Cardiac ventricle fibroblast (primary cell): ENCODE measurements around the gene DAZ2. TPM values are rescaled to one million over a fixed set of nuclear protein-coding genes. Genes with fewer than 3 reads are reported as not detected.

Source experiments
- total RNA-seq: library from RNA; depleted of rRNA; stranded (reverse); fragments of >200 nt; gene quantifications from 2 replicates; pipeline ENCODE4 v1.2.3, GENCODE V29; 2015

The DAZ2 gene, protein sequence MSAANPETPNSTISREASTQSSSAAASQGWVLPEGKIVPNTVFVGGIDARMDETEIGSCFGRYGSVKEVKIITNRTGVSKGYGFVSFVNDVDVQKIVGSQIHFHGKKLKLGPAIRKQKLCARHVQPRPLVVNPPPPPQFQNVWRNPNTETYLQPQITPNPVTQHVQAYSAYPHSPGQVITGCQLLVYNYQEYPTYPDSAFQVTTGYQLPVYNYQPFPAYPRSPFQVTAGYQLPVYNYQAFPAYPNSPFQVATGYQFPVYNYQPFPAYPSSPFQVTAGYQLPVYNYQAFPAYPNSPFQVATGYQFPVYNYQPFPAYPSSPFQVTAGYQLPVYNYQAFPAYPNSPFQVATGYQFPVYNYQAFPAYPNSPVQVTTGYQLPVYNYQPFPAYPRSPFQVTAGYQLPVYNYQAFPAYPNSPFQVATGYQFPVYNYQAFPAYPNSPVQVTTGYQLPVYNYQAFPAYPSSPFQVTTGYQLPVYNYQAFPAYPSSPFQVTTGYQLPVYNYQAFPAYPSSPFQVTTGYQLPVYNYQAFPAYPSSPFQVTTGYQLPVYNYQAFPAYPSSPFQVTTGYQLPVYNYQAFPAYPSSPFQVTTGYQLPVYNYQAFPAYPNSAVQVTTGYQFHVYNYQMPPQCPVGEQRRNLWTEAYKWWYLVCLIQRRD
- total RNA-seq, result not detected in 2 replicates

DNA sequence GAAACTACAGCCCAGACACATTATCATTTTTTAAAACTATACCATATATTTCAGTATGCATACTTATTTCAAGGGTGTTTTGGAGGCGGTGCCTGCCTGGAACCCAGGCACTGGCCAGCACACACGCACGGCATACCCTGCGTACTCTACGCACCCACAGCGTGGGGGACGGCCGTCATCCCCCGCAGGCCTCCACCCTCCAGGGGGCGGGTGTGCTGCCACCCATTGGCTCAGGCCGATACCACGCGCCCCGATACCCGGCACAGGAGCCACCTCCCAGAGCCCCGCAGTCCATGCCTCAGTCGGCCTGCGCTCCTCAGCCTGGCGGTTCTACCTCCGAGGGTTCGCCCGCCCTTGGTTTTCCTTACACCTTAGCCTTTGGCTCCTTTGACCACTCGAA lies at the start of gene DAZ2:
TSS of gene DAZ2 (plus strand) at position 301 of the 400 bp plus-strand sequence. CDS start 208 bp downstream, outside the sequence.

DNA sequence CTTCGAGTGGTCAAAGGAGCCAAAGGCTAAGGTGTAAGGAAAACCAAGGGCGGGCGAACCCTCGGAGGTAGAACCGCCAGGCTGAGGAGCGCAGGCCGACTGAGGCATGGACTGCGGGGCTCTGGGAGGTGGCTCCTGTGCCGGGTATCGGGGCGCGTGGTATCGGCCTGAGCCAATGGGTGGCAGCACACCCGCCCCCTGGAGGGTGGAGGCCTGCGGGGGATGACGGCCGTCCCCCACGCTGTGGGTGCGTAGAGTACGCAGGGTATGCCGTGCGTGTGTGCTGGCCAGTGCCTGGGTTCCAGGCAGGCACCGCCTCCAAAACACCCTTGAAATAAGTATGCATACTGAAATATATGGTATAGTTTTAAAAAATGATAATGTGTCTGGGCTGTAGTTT lies 20.4 kb upstream of the DAZ2 start, which contains the start of gene DAZ1:
TSS of gene DAZ1 (minus strand) at position 101 of the 400 bp plus-strand sequence. CDS start 208 bp downstream, outside the sequence.

Other genes starting within 250 kb of the DAZ2 start
- not detected in 2 replicates for gene BPY2, start 235.3 kb upstream of the DAZ2 start, total RNA-seq
- gene DAZ1, start 20.5 kb upstream of the DAZ2 start, total RNA-seq, result not detected in 2 replicates